GM12878 (cell line): Measurements from ENCODE around the gene TMEM91. TPM values are rescaled to one million over a fixed set of nuclear protein-coding genes. Genes with fewer than 3 reads are reported as not detected.

Experiments
- BCL11A ChIP-seq: IDR thresholded peaks from 2 replicates; pipeline ENCODE4 v1.6.1; 2011; ENCODE audit warnings: low read depth, low read length
- BCL3 ChIP-seq: IDR thresholded peaks from 2 replicates; pipeline ENCODE4 v1.6.1; 2011; ENCODE audit warnings: borderline replicate concordance, low read depth, mild to moderate bottlenecking, moderate library complexity, low read length; ENCODE audit not compliant: insufficient read depth, poor library complexity, severe bottlenecking
- CHD4 ChIP-seq: fragments of 200-600 bp; sonication (generic); IDR thresholded peaks from 2 replicates; pipeline ENCODE4 v1.6.1; 2016; ENCODE audit warnings: mild to moderate bottlenecking
- DPF2 ChIP-seq: fragments of 450-650 bp; IDR thresholded peaks from 2 replicates; pipeline ENCODE4 v1.6.1; 2017; ENCODE audit warnings: mild to moderate bottlenecking
- EZH2 ChIP-seq: IDR thresholded peaks from 2 replicates; pipeline ENCODE4 v1.6.1; 2012; ENCODE audit warnings: low read depth, mild to moderate bottlenecking, control low read depth, inconsistent platforms, low read length, borderline replicate concordance; ENCODE audit not compliant: control insufficient read depth
- HSF1 ChIP-seq: fragments of 150-350 bp; IDR thresholded peaks from 2 replicates; pipeline ENCODE4 v1.6.1; 2014; ENCODE audit warnings: mild to moderate bottlenecking, low read depth, low read length
- MAX ChIP-seq: IDR thresholded peaks from 2 replicates; pipeline ENCODE4 v1.6.1; 2012; ENCODE audit warnings: low read depth, low read length, improper control_type of control experiment
- NFXL1 ChIP-seq: fragments of 450-650 bp; IDR thresholded peaks from 2 replicates; pipeline ENCODE4 v1.6.1; 2017; ENCODE audit warnings: antibody characterized with exemption, mild to moderate bottlenecking, borderline replicate concordance
- NR2C1 ChIP-seq: fragments of 450-650 bp; IDR thresholded peaks from 2 replicates; pipeline ENCODE4 v1.6.1; 2017; ENCODE audit warnings: antibody characterized with exemption, mild to moderate bottlenecking, moderate library complexity
- POU2F2 ChIP-seq: IDR thresholded peaks from 3 replicates; pipeline ENCODE4 v1.6.1; 2011; ENCODE audit warnings: low read depth, mild to moderate bottlenecking, low read length, borderline replicate concordance
- SMARCA5 ChIP-seq: fragments of 450-650 bp; IDR thresholded peaks from 2 replicates; pipeline ENCODE4 v1.6.1; 2017; ENCODE audit warnings: mild to moderate bottlenecking
- TBL1XR1 ChIP-seq: IDR thresholded peaks from 2 replicates; pipeline ENCODE4 v1.6.1; 2012; ENCODE audit warnings: low read depth, low read length, improper control_type of control experiment
- USF1 ChIP-seq: IDR thresholded peaks from 2 replicates; pipeline ENCODE4 v1.6.1; 2011; ENCODE audit warnings: borderline replicate concordance, low read depth, mild to moderate bottlenecking, moderate library complexity, mixed read lengths, low read length; ENCODE audit not compliant: insufficient read depth; ENCODE audit errors: extremely low read length
- ZBTB11 ChIP-seq: fragments of 450-650 bp; formaldehyde crosslinking; IDR thresholded peaks from 2 replicates; pipeline ENCODE4 v1.5.0; 2022; ENCODE audit warnings: mild to moderate bottlenecking, missing genetic modification characterization
- ZNF687 ChIP-seq: fragments of 450-650 bp; IDR thresholded peaks from 2 replicates; pipeline ENCODE4 v1.6.1; 2017; ENCODE audit warnings: mild to moderate bottlenecking, moderate library complexity
- ZZZ3 ChIP-seq: IDR thresholded peaks from 2 replicates; pipeline ENCODE4 v1.6.1; 2011; ENCODE audit warnings: low read depth; ENCODE audit not compliant: control insufficient read depth, insufficient read length
- polyA plus RNA-seq, 11 experiments: library from polyadenylated mRNA; depleted of rRNA in 4 of 11; unstranded in 6 of 11; stranded (reverse) in 5 of 11; fragments of >200 nt; fragmentation: Nextera tagmentation in 4 of 11; fragmentation: Illumina TruSeq in 1 of 11; extraction: Ambion mirVana in 4 of 11; extraction: Trizol in 1 of 11; gene quantifications; 1 replicate in 1 of 11; 2 replicates in 10 of 11; pipeline versions ENCODE4 v1.2.1 to v1.2.3, GENCODE V29; 2011 to 2016; ENCODE audit warnings: inconsistent platforms in 2 of 11, missing spikeins in 2 of 11, low read depth in 1 of 11
- total RNA-seq, 4 experiments: library from RNA; depleted of rRNA in 3 of 4; stranded (reverse); fragments of >200 nt in 3 of 4; fragmentation: Illumina TruSeq in 1 of 4; extraction: Trizol in 1 of 4; gene quantifications; 2 replicates each; pipeline versions ENCODE4 v1.2.1 to v1.2.3, GENCODE V29; 2013 to 2021

TMEM91 gene
- total and polyA plus RNA-seq, 10 of the 15 experiments (the other 5 are each of a cell fraction or from before 2014, with no cell fraction given) = 1.5 to 5.5 (median 2.7) TPM

- no peak for TF ChIP-seq SMARCA5
- TF ChIP-seq USF1 = peak; percentile 88
- TF ChIP-seq BCL11A = no peak
- no peak for TF ChIP-seq CHD4
- TF ChIP-seq NFXL1 = no peak
- TF ChIP-seq HSF1 = no peak
- no peak for TF ChIP-seq NR2C1
- no peak for TF ChIP-seq DPF2
- TF ChIP-seq ZBTB11 = no peak
- TF ChIP-seq MAX = peak; percentile 100
- TF ChIP-seq BCL3 = no peak
- TF ChIP-seq ZNF687 = no peak; the same call in none of the 2 replicates
- TF ChIP-seq EZH2 = no peak
- peak; percentile 61; the same call in 2 of the 3 replicates for TF ChIP-seq POU2F2
- no peak; the same call in 1 of the 2 replicates for TF ChIP-seq TBL1XR1
- TF ChIP-seq ZZZ3 = no peak
These were observed 21.0 kb downstream of the TMEM91 start, which contains the start of the genes BCKDHA and EXOSC5 (continued) for GRCh38 chr19:41397086-41398049.
